ENCODE results near the gene RNF222.

Gene RNF222

GRCh38 chr17:8397636-8398035 lies at the start of gene RNF222:
RNF222 (minus strand) TSS chr17:8397827; CDS start chr17:8393461, 4,366 bp downstream.
- no peak for DNase-seq (ENCODE audit: low spot score)

GRCh38 chr17:8445536-8445935 lies 47.9 kb upstream of the RNF222 start:
- DNase-seq (ENCODE audit: low spot score) = no peak

- no peak for DNase-seq (ENCODE audit: low spot score)
Measured at GRCh38 chr17:8444494-8444893, 46.9 kb upstream of the RNF222 start.

- DNase-seq (ENCODE audit: low spot score) = no peak
Measured at GRCh38 chr17:8443756-8444155, 46.1 kb upstream of the RNF222 start.

GRCh38 chr17:8442310-8442709 lies 44.7 kb upstream of the RNF222 start:
- no peak for DNase-seq (ENCODE audit: low spot score)

GRCh38 chr17:8441690-8442089 lies 44.1 kb upstream of the RNF222 start:
- DNase-seq (ENCODE audit: low spot score) = no peak

- DNase-seq (ENCODE audit: low spot score) = no peak
Measured at GRCh38 chr17:8439681-8440080, 42.1 kb upstream of the RNF222 start.

GRCh38 chr17:8438441-8438840 lies 40.8 kb upstream of the RNF222 start:
- no peak for DNase-seq (ENCODE audit: low spot score)

GRCh38 chr17:8436844-8437171 lies 39.2 kb upstream of the RNF222 start:
- DNase-seq (ENCODE audit: low spot score) = no peak

- peak; percentile 65 for DNase-seq (ENCODE audit: low spot score)
Measured at GRCh38 chr17:8436169-8436843, 38.7 kb upstream of the RNF222 start.

- peak; percentile 96 for DNase-seq (ENCODE audit: low spot score)
Measured at GRCh38 chr17:8435245-8436168, 37.9 kb upstream of the RNF222 start, which contains the start of gene NDEL1. NDEL1 (plus strand) TSS chr17:8435884; CDS start chr17:8444272, 8,388 bp downstream.

GRCh38 chr17:8430966-8431365 lies 33.3 kb upstream of the RNF222 start:
- no peak for DNase-seq (ENCODE audit: low spot score)

- no peak for DNase-seq (ENCODE audit: low spot score)
Measured at GRCh38 chr17:8426802-8427201, 29.2 kb upstream of the RNF222 start.

- DNase-seq (ENCODE audit: low spot score) = no peak
Measured at GRCh38 chr17:8426094-8426720, 28.6 kb upstream of the RNF222 start.

GRCh38 chr17:8421571-8421970 lies 23.9 kb upstream of the RNF222 start:
- DNase-seq (ENCODE audit: low spot score) = no peak

- DNase-seq (ENCODE audit: low spot score) = no peak
Measured at GRCh38 chr17:8420041-8420934, 22.7 kb upstream of the RNF222 start.

GRCh38 chr17:8419305-8419704 lies 21.7 kb upstream of the RNF222 start:
- no peak for DNase-seq (ENCODE audit: low spot score)

- no peak for DNase-seq (ENCODE audit: low spot score)
Measured at GRCh38 chr17:8418471-8418870, 20.8 kb upstream of the RNF222 start.

- no peak for DNase-seq (ENCODE audit: low spot score)
Measured at GRCh38 chr17:8417806-8418205, 20.2 kb upstream of the RNF222 start.

- no peak for DNase-seq (ENCODE audit: low spot score)
Measured at GRCh38 chr17:8413938-8414337, 16.3 kb upstream of the RNF222 start.

- no peak for DNase-seq (ENCODE audit: low spot score)
Measured at GRCh38 chr17:8413328-8413727, 15.7 kb upstream of the RNF222 start.

- DNase-seq (ENCODE audit: low spot score) = no peak
Measured at GRCh38 chr17:8412089-8412488, 14.5 kb upstream of the RNF222 start.
